ENCODE measurements around the gene NPEPL1.

NPEPL1 gene

GRCh38 chr20:58652606-58653294 lies 39.9 kb upstream of the NPEPL1 start:
- whole genome bisulfite sequencing, 2 donors (ENCODE audit: extremely low coverage in 2 of 2, insufficient read length in 2 of 2, insufficient replicate concordance in 1 of 2), result no CpG with 5 or more reads among the region's 12 CpGs
- no peak overlapping the region for H3K4ac ChIP-seq (ENCODE audit: low read length)
- no peak for DNase-seq (ENCODE audit: low spot score)

DNA sequence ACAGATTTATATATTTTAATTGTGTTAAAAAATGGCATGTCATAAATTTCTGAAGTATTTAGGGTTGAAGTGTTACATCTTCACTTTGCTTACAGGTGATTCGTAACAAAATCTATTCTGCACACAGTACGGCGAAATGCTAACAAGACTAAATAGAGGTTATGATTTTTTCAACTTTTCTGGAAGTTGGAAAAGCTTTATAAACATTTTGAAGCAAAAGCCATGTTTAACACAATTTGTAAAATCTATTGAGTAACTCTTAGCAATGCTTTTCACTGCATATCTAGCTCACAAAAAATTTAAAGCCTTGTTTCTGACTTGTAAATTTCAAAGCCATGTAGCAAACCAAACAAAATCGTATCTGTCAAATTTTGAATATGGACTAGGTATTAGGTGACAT lies 38.3 kb upstream of the NPEPL1 start:
- no peak overlapping the region for H2BK5ac ChIP-seq (ENCODE audit: low read length)
- H3K4ac ChIP-seq (ENCODE audit: low read length), result no peak overlapping the region
- peaks cover 2% of the 10 kb centered on the region for H3K79me1 ChIP-seq (ENCODE audit: low read depth, low read length)
- no peak overlapping the region for H3K18ac ChIP-seq (ENCODE audit: low read length)
- no peak for DNase-seq (ENCODE audit: low spot score)
- no peak overlapping the region for H2BK15ac ChIP-seq (ENCODE audit: low read length)
- H3K23ac ChIP-seq (ENCODE audit: low read depth, low read length, poor library complexity), result no peak overlapping the region
- no peak overlapping the region for H3K27ac ChIP-seq (replicated peaks; ENCODE audit: low read length)
- no peak overlapping the region for H2BK12ac ChIP-seq (ENCODE audit: low read length)
- peaks cover 2 to 17% of the 10 kb centered on the region in 2 donors for H3K4me1 ChIP-seq (ENCODE audit: control insufficient read depth in 2 of 2, insufficient read depth in 1 of 2, low read depth in 1 of 2, low read length in 2 of 2)
- H3K9me3 ChIP-seq (replicated peaks in 1 of 2; ENCODE audit: control insufficient read depth in 2 of 2, insufficient read depth in 1 of 2, low read depth in 1 of 2, low read length in 2 of 2), result no peaks in the 10 kb centered on the region
- H2AK5ac ChIP-seq (ENCODE audit: low read depth, low read length), result no peak overlapping the region
- peaks cover 0 to 6% (median 0%) of the 10 kb centered on the region in 3 experiments for H3K27me3 ChIP-seq (ENCODE audit: control insufficient read depth in 3 of 3, insufficient read depth in 3 of 3, low read depth in 1 of 3, low read length in 3 of 3)
- no peak overlapping the region for H2AFZ ChIP-seq (ENCODE audit: low read length)
- H4K91ac ChIP-seq (ENCODE audit: low read depth, low read length, poor library complexity), result no peak overlapping the region
- H3K14ac ChIP-seq (ENCODE audit: low read length), result no peak overlapping the region
- H3K36me3 ChIP-seq (replicated peaks in 1 of 2; ENCODE audit: control insufficient read depth in 2 of 2, insufficient read depth in 2 of 2, low read length in 2 of 2), result peaks cover 0 to 5% of the 10 kb centered on the region in 2 donors
- no peak overlapping the region for H3K4me3 ChIP-seq (ENCODE audit: low read length in 2 of 2)
- H2BK120ac ChIP-seq (ENCODE audit: low read depth, low read length), result no peak overlapping the region
- no peak overlapping the region for H4K8ac ChIP-seq (ENCODE audit: low read depth, low read length)
- WGBS, 2 donors (ENCODE audit: extremely low coverage in 2 of 2, insufficient read length in 2 of 2, insufficient replicate concordance in 1 of 2), result no CpG with 5 or more reads among the region's 4 CpGs
- H3K9ac ChIP-seq (ENCODE audit: low read depth, low read length, poor library complexity), result no peak overlapping the region
- H3K4me2 ChIP-seq (ENCODE audit: insufficient read depth, low read length, poor library complexity, severe bottlenecking), result no peak overlapping the region

More at GRCh38 chr20:58652606-58653294, 39.9 kb upstream of the NPEPL1 start:
- H2AK5ac ChIP-seq (ENCODE audit: low read depth, low read length), result no peak overlapping the region
- H3K27me3 ChIP-seq (ENCODE audit: control insufficient read depth in 3 of 3, insufficient read depth in 3 of 3, low read depth in 1 of 3, low read length in 3 of 3), result peaks cover 0 to 9% (median 0%) of the 10 kb centered on the region in 3 experiments
- no peak overlapping the region for H3K14ac ChIP-seq (ENCODE audit: low read length)
- no peak overlapping the region for H2BK12ac ChIP-seq (ENCODE audit: low read length)
- H3K36me3 ChIP-seq (replicated peaks in 1 of 2; ENCODE audit: control insufficient read depth in 2 of 2, insufficient read depth in 2 of 2, low read length in 2 of 2), result peaks cover 0 to 4% of the 10 kb centered on the region in 2 donors
- peak overlapping the region; percentile 85 for H3K4me2 ChIP-seq (ENCODE audit: insufficient read depth, low read length, poor library complexity, severe bottlenecking)
- H2BK5ac ChIP-seq (ENCODE audit: low read length), result no peak overlapping the region
- no peak overlapping the region for H3K9ac ChIP-seq (ENCODE audit: low read depth, low read length, poor library complexity)
- H2AFZ ChIP-seq (ENCODE audit: low read length), result peak overlapping the region; percentile 100
- H3K18ac ChIP-seq (ENCODE audit: low read length), result no peak overlapping the region
- H4K8ac ChIP-seq (ENCODE audit: low read depth, low read length), result no peak overlapping the region
- no peak overlapping the region for H3K23ac ChIP-seq (ENCODE audit: low read depth, low read length, poor library complexity)
- peak overlapping the region; percentile 82 to 94 for H3K4me3 ChIP-seq (ENCODE audit: low read length in 2 of 2)
- H3K4me1 ChIP-seq (ENCODE audit: control insufficient read depth in 2 of 2, insufficient read depth in 1 of 2, low read depth in 1 of 2, low read length in 2 of 2), result peaks cover 3 to 17% of the 10 kb centered on the region in 2 donors
- H3K27ac ChIP-seq (replicated peaks; ENCODE audit: low read length), result no peak overlapping the region
- H2BK120ac ChIP-seq (ENCODE audit: low read depth, low read length), result no peak overlapping the region
- peaks cover 2% of the 10 kb centered on the region for H3K79me1 ChIP-seq (ENCODE audit: low read depth, low read length)
- no peaks in the 10 kb centered on the region for H3K9me3 ChIP-seq (replicated peaks in 1 of 2; ENCODE audit: control insufficient read depth in 2 of 2, insufficient read depth in 1 of 2, low read depth in 1 of 2, low read length in 2 of 2)
- no peak overlapping the region for H4K91ac ChIP-seq (ENCODE audit: low read depth, low read length, poor library complexity)
- no peak overlapping the region for H2BK15ac ChIP-seq (ENCODE audit: low read length)

- Histone ChIP-seq H3K4me1 (ENCODE audit: control insufficient read depth in 2 of 2, insufficient read depth in 1 of 2, low read depth in 1 of 2, low read length in 2 of 2) (peaks cover 4 to 17% of the 10 kb centered on the region in 2 donors), H3K4me3 (ENCODE audit: low read length in 2 of 2) (no peak overlapping the region)
These were observed 37.1 kb upstream of the NPEPL1 start for GRCh38 chr20:58655328-58656107.

DNA sequence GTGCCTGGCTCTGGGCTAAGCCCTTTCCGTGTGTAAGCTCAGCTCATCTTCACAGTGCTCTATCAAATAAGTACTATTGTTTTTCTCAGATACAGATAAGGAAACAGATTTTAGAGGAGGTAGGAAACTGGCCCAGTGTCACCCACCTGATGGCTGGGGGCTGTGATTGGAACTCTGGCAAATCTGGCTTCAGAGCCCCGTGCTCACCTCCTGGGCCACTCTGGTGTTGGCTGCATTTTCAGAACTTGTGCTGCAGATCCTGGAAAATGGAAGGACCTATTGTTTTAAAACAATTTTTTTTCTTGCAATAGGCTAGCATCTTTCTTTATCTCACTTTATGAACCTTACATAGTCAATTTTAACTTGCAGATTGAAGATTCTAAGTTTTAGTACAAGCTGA lies 35.8 kb upstream of the NPEPL1 start:
- Histone ChIP-seq H2AFZ (ENCODE audit: low read length) (no peak overlapping the region), H2BK15ac (ENCODE audit: low read length) (no peak overlapping the region), H3K9ac (ENCODE audit: low read depth, low read length, poor library complexity) (no peak overlapping the region), H3K4ac (ENCODE audit: low read length) (no peak overlapping the region), H3K27ac (replicated peaks; ENCODE audit: low read length) (no peak overlapping the region), H3K23ac (ENCODE audit: low read depth, low read length, poor library complexity) (no peak overlapping the region), H3K27me3 (ENCODE audit: control insufficient read depth in 3 of 3, insufficient read depth in 3 of 3, low read depth in 1 of 3, low read length in 3 of 3) (no peaks in the 10 kb centered on the region), H3K18ac (ENCODE audit: low read length) (no peak overlapping the region), H2BK120ac (ENCODE audit: low read depth, low read length) (no peak overlapping the region), H2BK5ac (ENCODE audit: low read length) (no peak overlapping the region), H3K4me1 (ENCODE audit: control insufficient read depth in 2 of 2, insufficient read depth in 1 of 2, low read depth in 1 of 2, low read length in 2 of 2) (peaks cover 4 to 17% of the 10 kb centered on the region in 2 donors), H4K8ac (ENCODE audit: low read depth, low read length) (no peak overlapping the region), H3K9me3 (replicated peaks in 1 of 2; ENCODE audit: control insufficient read depth in 2 of 2, insufficient read depth in 1 of 2, low read depth in 1 of 2, low read length in 2 of 2) (no peaks in the 10 kb centered on the region), H3K4me3 (ENCODE audit: low read length in 2 of 2) (no peak overlapping the region), H2AK5ac (ENCODE audit: low read depth, low read length) (no peak overlapping the region), H3K4me2 (ENCODE audit: insufficient read depth, low read length, poor library complexity, severe bottlenecking) (no peak overlapping the region), H3K14ac (ENCODE audit: low read length) (no peak overlapping the region), H2BK12ac (ENCODE audit: low read length) (no peak overlapping the region), H3K36me3 (replicated peaks in 1 of 2; ENCODE audit: control insufficient read depth in 2 of 2, insufficient read depth in 2 of 2, low read length in 2 of 2) (peaks cover 4 to 30% of the 10 kb centered on the region in 2 donors), H4K91ac (ENCODE audit: low read depth, low read length, poor library complexity) (no peak overlapping the region), H3K79me1 (ENCODE audit: low read depth, low read length) (peaks cover 2% of the 10 kb centered on the region)
- no CpG with 5 or more reads among the region's 2 CpGs for WGBS, 2 donors (ENCODE audit: extremely low coverage in 2 of 2, insufficient read length in 2 of 2, insufficient replicate concordance in 1 of 2)
- no peak for DNase-seq (ENCODE audit: low spot score)

More at GRCh38 chr20:58655328-58656107, 37.1 kb upstream of the NPEPL1 start:
- H4K91ac ChIP-seq (ENCODE audit: low read depth, low read length, poor library complexity), result no peak overlapping the region
- H3K18ac ChIP-seq (ENCODE audit: low read length), result no peak overlapping the region
- no peak overlapping the region for H2BK120ac ChIP-seq (ENCODE audit: low read depth, low read length)
- H4K8ac ChIP-seq (ENCODE audit: low read depth, low read length), result no peak overlapping the region
- H3K27ac ChIP-seq (replicated peaks; ENCODE audit: low read length), result no peak overlapping the region
- H3K23ac ChIP-seq (ENCODE audit: low read depth, low read length, poor library complexity), result no peak overlapping the region
- H3K36me3 ChIP-seq (replicated peaks in 1 of 2; ENCODE audit: control insufficient read depth in 2 of 2, insufficient read depth in 2 of 2, low read length in 2 of 2), result peaks cover 2 to 17% of the 10 kb centered on the region in 2 donors
- no peak overlapping the region for H2BK15ac ChIP-seq (ENCODE audit: low read length)
- no CpG with 5 or more reads among the region's 6 CpGs for WGBS, 2 donors (ENCODE audit: extremely low coverage in 2 of 2, insufficient read length in 2 of 2, insufficient replicate concordance in 1 of 2)
- H3K9ac ChIP-seq (ENCODE audit: low read depth, low read length, poor library complexity), result no peak overlapping the region
- H3K14ac ChIP-seq (ENCODE audit: low read length), result no peak overlapping the region
- no peak overlapping the region for H2AK5ac ChIP-seq (ENCODE audit: low read depth, low read length)
- no peak overlapping the region for H2BK5ac ChIP-seq (ENCODE audit: low read length)
- DNase-seq (ENCODE audit: low spot score), result no peak
- peaks cover 2% of the 10 kb centered on the region for H3K79me1 ChIP-seq (ENCODE audit: low read depth, low read length)
- H3K27me3 ChIP-seq (ENCODE audit: control insufficient read depth in 3 of 3, insufficient read depth in 3 of 3, low read depth in 1 of 3, low read length in 3 of 3), result no peaks in the 10 kb centered on the region
- no peak overlapping the region for H3K4me2 ChIP-seq (ENCODE audit: insufficient read depth, low read length, poor library complexity, severe bottlenecking)
- no peak overlapping the region for H2BK12ac ChIP-seq (ENCODE audit: low read length)
- no peaks in the 10 kb centered on the region for H3K9me3 ChIP-seq (replicated peaks in 1 of 2; ENCODE audit: control insufficient read depth in 2 of 2, insufficient read depth in 1 of 2, low read depth in 1 of 2, low read length in 2 of 2)
- no peak overlapping the region for H3K4ac ChIP-seq (ENCODE audit: low read length)
- no peak overlapping the region for H2AFZ ChIP-seq (ENCODE audit: low read length)

Measured in neuronal stem cell (in vitro differentiated cells).